WERI-Rb-1 (cell line): ENCODE data around the gene SCN3B.

Experiments used
- DNase-seq: peaks from one replicate; pipeline ENCODE4 v3.0.0-alpha.2; 2020
- H3K27ac ChIP-seq: fragments of 250-450 bp; sonication (Bioruptor Pico); 2 replicates; pipeline ENCODE4 v1.5.1; 2020; ENCODE audit warnings: mild to moderate bottlenecking, moderate library complexity
- H3K27me3 ChIP-seq: fragments of 250-450 bp; sonication (Bioruptor Pico); 2 replicates; pipeline ENCODE4 v1.5.1; 2021; ENCODE audit warnings: mild to moderate bottlenecking, low read depth, moderate library complexity; ENCODE audit not compliant: insufficient read depth, severe bottlenecking
- H3K36me3 ChIP-seq: fragments of 250-450 bp; sonication (Bioruptor Pico); 2 replicates; pipeline ENCODE4 v1.5.1; 2020; ENCODE audit warnings: mild to moderate bottlenecking, moderate library complexity
- H3K4me3 ChIP-seq: 2 replicates; pipeline ENCODE4 v1.5.1; 2011; ENCODE audit warnings: low read depth, mild to moderate bottlenecking, control low read depth, low read length
- H3K9me3 ChIP-seq: fragments of 250-450 bp; sonication (Bioruptor Pico); 2 replicates; pipeline ENCODE4 v1.5.1; 2021; ENCODE audit warnings: mild to moderate bottlenecking, moderate library complexity; ENCODE audit not compliant: severe bottlenecking
- CTCF ChIP-seq: IDR thresholded peaks from 2 replicates; pipeline ENCODE4 v1.5.1; 2011; ENCODE audit warnings: low read depth, mild to moderate bottlenecking, control low read depth, inconsistent platforms, low read length

SCN3B gene

GRCh38 chr11:123645286-123645975 lies 9.0 kb downstream of the SCN3B start:
- Histone ChIP-seq H3K9me3 (no peaks in the 10 kb centered on the region), H3K27me3 (no peaks in the 10 kb centered on the region), H3K27ac (peak overlapping the region; percentile 64), H3K4me3 (no peak overlapping the region), H3K36me3 (peaks cover 25% of the 10 kb centered on the region)
- no peak for TF ChIP-seq CTCF
- DNase-seq: peak; percentile 90

GRCh38 chr11:123642435-123642834 lies 12.0 kb downstream of the SCN3B start:
- no peaks in the 10 kb centered on the region for H3K9me3 ChIP-seq
- peaks cover 43% of the 10 kb centered on the region for H3K36me3 ChIP-seq
- no peak overlapping the region for H3K4me3 ChIP-seq
- H3K27me3 ChIP-seq: no peaks in the 10 kb centered on the region
- DNase-seq: no peak
- H3K27ac ChIP-seq: no peak overlapping the region
- no peak for TF ChIP-seq CTCF

GRCh38 chr11:123641495-123641840 lies 13.0 kb downstream of the SCN3B start:
- no peak for TF ChIP-seq CTCF
- H3K4me3 ChIP-seq: no peak overlapping the region
- DNase-seq: no peak

GRCh38 chr11:123640677-123641494 lies 13.5 kb downstream of the SCN3B start:
- peak; percentile 80 for TF ChIP-seq CTCF
- Histone ChIP-seq H3K9me3 (no peaks in the 10 kb centered on the region), H3K36me3 (peaks cover 56% of the 10 kb centered on the region), H3K4me3 (no peak overlapping the region), H3K27me3 (no peaks in the 10 kb centered on the region), H3K27ac (peak overlapping the region; percentile 58)
- DNase-seq: peak; percentile 65

More at GRCh38 chr11:123641495-123641840, 13.0 kb downstream of the SCN3B start:
- no peaks in the 10 kb centered on the region for H3K9me3 ChIP-seq
- peak overlapping the region; percentile 58 for H3K27ac ChIP-seq
- H3K36me3 ChIP-seq: peaks cover 51% of the 10 kb centered on the region
- H3K27me3 ChIP-seq: no peaks in the 10 kb centered on the region

- no peak for DNase-seq
- H3K27me3 ChIP-seq: no peaks in the 10 kb centered on the region
- no peak overlapping the region for H3K27ac ChIP-seq
- H3K9me3 ChIP-seq: no peaks in the 10 kb centered on the region
- H3K36me3 ChIP-seq: peaks cover 63% of the 10 kb centered on the region
- no peak for TF ChIP-seq CTCF
- no peak overlapping the region for H3K4me3 ChIP-seq
Measured at GRCh38 chr11:123640029-123640428, 14.4 kb downstream of the SCN3B start.
